ENCODE results near the gene LRRC47. TPM values are rescaled to one million over a fixed set of nuclear protein-coding genes. Genes with fewer than 3 reads are reported as not detected.

The LRRC47 gene
- total and polyA plus RNA-seq, 2 of the 8 experiments (the other 6 are each of a cell fraction or from before 2014, with no cell fraction given) = 38.3 to 82.4 TPM

GRCh38 chr1:3746830-3747521 is 49.3 kb downstream of the LRRC47 start:
- H3K79me1 ChIP-seq (ENCODE audit: low read depth, low read length) = peaks cover 23% of the 10 kb centered on the region
- POLR2A ChIA-PET (ENCODE audit: partially characterized antibody) = interaction anchor here (0.8 to 2.6 kb wide), 9 partner anchors 9 to 1517 kb away, joined by 3 to 12 read pairs (median 3); no protein-coding TSS in a partner anchor
- peak overlapping the region; percentile 88 for H3K56ac ChIP-seq (replicated peaks; ENCODE audit: insufficient read length, low read depth, low read length)
- H3K27me3 ChIP-seq (replicated peaks in 1 of 4; ENCODE audit: control insufficient read depth in 3 of 4, extremely low read depth in 1 of 4, insufficient read depth in 3 of 4, low read length in 3 of 4) = peaks cover 0 to 3% (median 0%) of the 10 kb centered on the region in 4 experiments; a peak in 5 of 7 replicates
- H3K23ac ChIP-seq (ENCODE audit: insufficient read length) = no peak overlapping the region
- H3K4ac ChIP-seq (replicated peaks; ENCODE audit: insufficient read length, low read depth, low read length) = peak overlapping the region; percentile 60
- peak overlapping the region; percentile 42; the same call in 1 of the 2 replicates for H3K27ac ChIP-seq (ENCODE audit: low read depth, low read length)
- FAIRE-seq = no peak
- no peak overlapping the region for H2BK15ac ChIP-seq (ENCODE audit: low read length)
- H3K4me3 ChIP-seq (ENCODE audit: extremely low read depth in 1 of 4, insufficient read depth in 2 of 4, low read depth in 3 of 4, low read length in 4 of 4) = peak overlapping the region; percentile 75 to 87 (median 82)
- WGBS, 2 experiments (ENCODE audit: extremely low coverage in 1 of 2, insufficient coverage in 1 of 2, insufficient read length in 1 of 2, insufficient replicate concordance in 2 of 2, low coverage in 1 of 2, low lambda C conversion rate in 2 of 2, missing lambda C conversion rate in 1 of 2) = 2% methylated on average over 43 of the region's 73 CpGs; no CpG with 5 or more reads in 1 of the 2 experiments
- CTCF ChIA-PET (ENCODE audit: partially characterized antibody) = interaction anchor here (0.6 to 1.3 kb wide), 4 partner anchors 18 to 44 kb away, joined by 3 read pairs; no protein-coding TSS in a partner anchor
- peak overlapping the region; percentile 75 to 97 for H3K4me2 ChIP-seq (ENCODE audit: insufficient read depth in 1 of 2, low read depth in 2 of 2, low read length in 2 of 2)
- H4K20me1 ChIP-seq (replicated peaks in 1 of 2; ENCODE audit: control insufficient read depth in 1 of 2, insufficient read depth in 2 of 2, low read length in 2 of 2) = peaks cover 8 to 30% of the 10 kb centered on the region in 2 experiments
- peak overlapping the region; percentile 41; the same call in 1 of the 2 replicates for H2BK5ac ChIP-seq (ENCODE audit: low read depth, low read length)
- peak; percentile 70 to 99 for DNase-seq (ENCODE audit: low read depth in 1 of 2, low spot score in 2 of 2)
- H3K79me2 ChIP-seq (ENCODE audit: control insufficient read depth in 1 of 2, insufficient read depth in 2 of 2, low read length in 2 of 2) = peaks cover 0 to 31% of the 10 kb centered on the region in 2 experiments; a peak in 3 of 4 replicates
- H2BK20ac ChIP-seq (ENCODE audit: low read length) = no peak overlapping the region
- no peak overlapping the region for H2BK120ac ChIP-seq (replicated peaks; ENCODE audit: low read depth, low read length)
- H4K8ac ChIP-seq (ENCODE audit: extremely low read depth, insufficient read depth, low read length) = peak overlapping the region; percentile 94
- peak overlapping the region; percentile 75 for H4K5ac ChIP-seq (ENCODE audit: insufficient read length, low read depth, low read length)
- H2BK12ac ChIP-seq (ENCODE audit: low read depth, low read length) = peak overlapping the region; percentile 17; the same call in 1 of the 2 replicates
- H4K91ac ChIP-seq (replicated peaks; ENCODE audit: insufficient read length, low read length) = peak overlapping the region; percentile 77
- H3K9me3 ChIP-seq (ENCODE audit: insufficient read depth in 2 of 2, low read depth in 1 of 2, low read length in 1 of 2) = no peaks in the 10 kb centered on the region
- no peak overlapping the region for H2AK5ac ChIP-seq (ENCODE audit: low read depth, low read length)
- peak overlapping the region; percentile 16; the same call in 1 of the 2 replicates for H3K18ac ChIP-seq (ENCODE audit: extremely low read depth, low read length)
- peaks cover 0 to 16% (median 13%) of the 10 kb centered on the region in 4 experiments; a peak in 6 of 7 replicates for H3K4me1 ChIP-seq (replicated peaks in 1 of 4; ENCODE audit: control insufficient read depth in 3 of 4, insufficient read depth in 4 of 4, low read length in 3 of 4)
- H3K36me3 ChIP-seq (ENCODE audit: control insufficient read depth in 2 of 4, insufficient read depth in 4 of 4, low read length in 3 of 4) = peaks cover 3 to 20% (median 9%) of the 10 kb centered on the region in 4 experiments; a peak in 6 of 8 replicates
- no peak overlapping the region for H2AFZ ChIP-seq (ENCODE audit: low read length)
- peak overlapping the region; percentile 49 to 71 (median 62) for H3K9ac ChIP-seq (replicated peaks in 1 of 4; ENCODE audit: extremely low read depth in 1 of 4, low read depth in 3 of 4, low read length in 3 of 4)
- H3K23me2 ChIP-seq (ENCODE audit: low read depth, low read length) = peaks cover 14% of the 10 kb centered on the region
- H3K14ac ChIP-seq (ENCODE audit: insufficient read length) = no peak overlapping the region
- no peak for TF ChIP-seq YY1 (IDR thresholded peaks at IDR 0.05; ENCODE audit: low read depth, low read length)
- TF ChIP-seq RAD21 (IDR thresholded peaks at IDR 0.05 in 1 of 2, conservative IDR thresholded peaks at IDR 0.05 in 1 of 2; ENCODE audit: low read depth in 2 of 2, low read length in 2 of 2) = no peak
- no peak for TF ChIP-seq ATF3 (IDR thresholded peaks at IDR 0.05; ENCODE audit: insufficient read depth, low read depth, low read length)
- peak; percentile 65; the same call in 1 of the 2 replicates for TF ChIP-seq TAF1 (IDR thresholded peaks at IDR 0.05; ENCODE audit: low read depth, low read length)
- no peak for TF ChIP-seq RFX5 (IDR thresholded peaks at IDR 0.05; ENCODE audit: borderline replicate concordance, low read depth, low read length)
- no peak for TF ChIP-seq FOSL1 (IDR thresholded peaks at IDR 0.05; ENCODE audit: insufficient read depth, low read depth, low read length)
- no peak for TF ChIP-seq NANOG (IDR thresholded peaks at IDR 0.05; ENCODE audit: insufficient read depth, low read depth, low read length, poor library complexity, severe bottlenecking)
- TF ChIP-seq NRF1 (IDR thresholded peaks at IDR 0.05; ENCODE audit: low read depth, low read length) = 0 out of 2 replicates have a peak, but pooled peaks have one; percentile 11
- TF ChIP-seq SP2 (IDR thresholded peaks at IDR 0.05; ENCODE audit: low read length) = no peak
- no peak for TF ChIP-seq GTF2F1 (IDR thresholded peaks at IDR 0.05; ENCODE audit: borderline replicate concordance, low read depth, low read length)

Data from H1 (cell line).